Liver (tissue), 9 donors: ENCODE data around the gene FKBP15. TPM values are rescaled to one million over a fixed set of nuclear protein-coding genes. Genes with fewer than 3 reads are reported as not detected.

Source experiments
- DNase-seq: peaks from one replicate; pipeline ENCODE4 v3.0.0-alpha.2; 2017; ENCODE audit warnings: low spot score
- H3K27ac ChIP-seq, 2 donors: one replicate each; pipeline ENCODE4 v1.7.0; 2013; ENCODE audit warnings: inconsistent platforms in 2 of 2, low read length in 2 of 2, control low read depth in 1 of 2, low read depth in 1 of 2, mild to moderate bottlenecking in 1 of 2
- H3K27me3 ChIP-seq, 4 donors: one replicate each; pipeline versions ENCODE4 v1.6.1 to v1.7.0; 2013; ENCODE audit warnings: low read length in 3 of 4, inconsistent platforms in 1 of 4, mild to moderate bottlenecking in 1 of 4, moderate library complexity in 1 of 4; ENCODE audit not compliant: control insufficient read depth in 4 of 4, insufficient read depth in 4 of 4
- H3K36me3 ChIP-seq, 4 donors: one replicate each; pipeline versions ENCODE4 v1.6.1 to v1.7.0; 2013; ENCODE audit warnings: low read length in 3 of 4, mild to moderate bottlenecking in 3 of 4, low read depth in 1 of 4, moderate library complexity in 1 of 4; ENCODE audit not compliant: control insufficient read depth in 4 of 4, insufficient read depth in 3 of 4
- H3K4me1 ChIP-seq, 4 donors: one replicate each; pipeline versions ENCODE4 v1.6.1 to v1.7.0; 2013; ENCODE audit warnings: low read length in 3 of 4, mild to moderate bottlenecking in 3 of 4, moderate library complexity in 1 of 4; ENCODE audit not compliant: control insufficient read depth in 4 of 4, insufficient read depth in 4 of 4
- H3K4me3 ChIP-seq, 3 donors: one replicate each; pipeline versions ENCODE4 v1.6.1 to v1.7.0; 2013; ENCODE audit warnings: low read length in 3 of 3, control low read depth in 1 of 3, low read depth in 1 of 3, mild to moderate bottlenecking in 1 of 3
- H3K9ac ChIP-seq, 2 donors: one replicate each; pipeline ENCODE4 v1.7.0; 2013; ENCODE audit warnings: low read length in 2 of 2, mild to moderate bottlenecking in 2 of 2, moderate library complexity in 2 of 2, control low read depth in 1 of 2, low read depth in 1 of 2
- H3K9me3 ChIP-seq, 4 donors: one replicate each; pipeline versions ENCODE4 v1.6.1 to v1.7.0; 2013; ENCODE audit warnings: low read length in 3 of 4; ENCODE audit not compliant: control insufficient read depth in 4 of 4
- ATF3 ChIP-seq: IDR thresholded peaks from 2 replicates; pipeline ENCODE4 v1.6.1; 2016; ENCODE audit warnings: antibody characterized with exemption
- CTCF ChIP-seq: fragments of 150-350 bp; IDR thresholded peaks from 2 replicates; pipeline ENCODE4 v1.5.1; 2017; ENCODE audit warnings: improper control_type of control experiment, low read depth, low read length; ENCODE audit not compliant: missing input control
- EGR1 ChIP-seq, 2 donors: IDR thresholded peaks; 2 replicates each; pipeline ENCODE4 v1.6.1; 2016 to 2018; ENCODE audit warnings: antibody characterized with exemption in 2 of 2, low read depth in 2 of 2
- FOXA1 ChIP-seq: IDR thresholded peaks from 2 replicates; pipeline ENCODE4 v1.6.1; 2016; ENCODE audit warnings: antibody characterized with exemption
- FOXA2 ChIP-seq: IDR thresholded peaks from 2 replicates; pipeline ENCODE4 v1.6.1; 2016; ENCODE audit warnings: antibody characterized with exemption
- GABPA ChIP-seq, 2 donors: IDR thresholded peaks in 1 of 2; conservative IDR thresholded peaks in 1 of 2; 2 replicates each; pipeline ENCODE4 v1.6.1; 2016; ENCODE audit warnings: antibody characterized with exemption in 2 of 2, mild to moderate bottlenecking in 1 of 2, moderate library complexity in 1 of 2
- HNF4A ChIP-seq, 2 donors: conservative IDR thresholded peaks; 2 replicates each; pipeline ENCODE4 v1.6.1; 2016; ENCODE audit warnings: antibody characterized with exemption in 2 of 2, mild to moderate bottlenecking in 2 of 2
- HNF4G ChIP-seq: IDR thresholded peaks from 2 replicates; pipeline ENCODE4 v1.6.1; 2016; ENCODE audit warnings: antibody characterized with exemption
- JUND ChIP-seq, 2 donors: IDR thresholded peaks; 2 replicates each; pipeline ENCODE4 v1.6.1; 2016; ENCODE audit warnings: antibody characterized with exemption in 2 of 2
- MAX ChIP-seq: IDR thresholded peaks from 2 replicates; pipeline ENCODE4 v1.6.1; 2016; ENCODE audit warnings: antibody characterized with exemption
- NR2F2 ChIP-seq: IDR thresholded peaks from 2 replicates; pipeline ENCODE4 v1.6.1; 2016; ENCODE audit warnings: antibody characterized with exemption
- RAD21 ChIP-seq, 2 donors: IDR thresholded peaks; 2 replicates each; pipeline ENCODE4 v1.6.1; 2016; ENCODE audit warnings: antibody characterized with exemption in 2 of 2, mild to moderate bottlenecking in 2 of 2
- REST ChIP-seq: IDR thresholded peaks from 2 replicates; pipeline ENCODE4 v1.6.1; 2016; ENCODE audit warnings: antibody characterized with exemption, mild to moderate bottlenecking
- RXRA ChIP-seq, 2 donors: IDR thresholded peaks; 2 replicates each; pipeline ENCODE4 v1.6.1; 2017 to 2018; ENCODE audit warnings: antibody characterized with exemption in 2 of 2, mild to moderate bottlenecking in 1 of 2
- SP1 ChIP-seq: IDR thresholded peaks from 2 replicates; pipeline ENCODE4 v1.6.1; 2018; ENCODE audit warnings: antibody characterized with exemption, mild to moderate bottlenecking
- TAF1 ChIP-seq: conservative IDR thresholded peaks from 2 replicates; pipeline ENCODE4 v1.6.1; 2016; ENCODE audit warnings: antibody characterized with exemption, mild to moderate bottlenecking
- YY1 ChIP-seq: IDR thresholded peaks from 2 replicates; pipeline ENCODE4 v1.6.1; 2016; ENCODE audit warnings: antibody characterized with exemption, mild to moderate bottlenecking
- ZBTB33 ChIP-seq: IDR thresholded peaks from 2 replicates; pipeline ENCODE4 v1.6.1; 2016; ENCODE audit warnings: antibody characterized with exemption
- WGBS: extraction: QIAGEN DNeasy Blood & Tissue Kit; methylation state at CpG from one replicate; pipeline ENCODE4 v1.1.7; 2013; 5-methylcytosine and 5-hydroxymethylcytosine counted together
- polyA plus RNA-seq, 2 donors: library from polyadenylated mRNA; stranded (reverse) in 1 of 2; unstranded in 1 of 2; fragments of 200-250 nt in 1 of 2; fragments of >200 nt in 1 of 2; fragmentation: Nextera tagmentation in 1 of 2; extraction: Ambion mirVana in 1 of 2; gene quantifications; one replicate each; pipeline versions ENCODE4 v1.2.1 to v1.2.3, GENCODE V29; 2013 to 2015
- total RNA-seq, 2 donors: library from RNA; depleted of rRNA; stranded (reverse); fragments of >200 nt; gene quantifications; one replicate each; pipeline ENCODE4 v1.2.3, GENCODE V29; 2014
- donor health status: healthy.
- donor health status: healthy.
- donor health status: healthy.
- donor health status: healthy.
- donor health status: healthy.

FKBP15 gene
- total and polyA plus RNA-seq, 4 donors = 6.2 to 18.2 (median 12.9) TPM

- Histone ChIP-seq H3K4me3 (no peak overlapping the region), H3K27ac (no peak overlapping the region), H3K36me3 (peaks cover 0 to 6% (median under 1%) of the 10 kb centered on the region in 4 donors), H3K9me3 (no peaks in the 10 kb centered on the region), H3K27me3 (no peaks in the 10 kb centered on the region), H3K9ac (no peak overlapping the region), H3K4me1 (peaks cover 6 to 59% (median 50%) of the 10 kb centered on the region in 4 donors)
- DNase-seq = no peak
- WGBS = 65% methylated on average over 2 of the region's 2 CpGs
- TF ChIP-seq TAF1 (no peak), FOXA2 (no peak), RAD21 (IDR thresholded peaks at IDR 0.05) (no peak), EGR1 (IDR thresholded peaks at IDR 0.05; ENCODE audit: low read depth in 2 of 2) (no peak), FOXA1 (no peak), SP1 (no peak), GABPA (IDR thresholded peaks at IDR 0.05 in 1 of 2, conservative IDR thresholded peaks at IDR 0.05 in 1 of 2) (no peak), CTCF (no peak), NR2F2 (no peak), HNF4G (no peak), JUND (IDR thresholded peaks at IDR 0.05) (no peak), MAX (no peak), REST (no peak), ATF3 (no peak)
Measured at GRCh38 chr9:113223963-113224362, 2.9 kb upstream of the FKBP15 start.

- Histone ChIP-seq H3K36me3 (peaks cover 0 to 6% (median under 1%) of the 10 kb centered on the region in 4 donors), H3K27ac (peak overlapping the region; percentile 94 to 95), H3K27me3 (no peaks in the 10 kb centered on the region), H3K4me3 (peak overlapping the region; percentile 87 to 94 (median 89)), H3K9ac (peak overlapping the region; percentile 92 to 95), H3K4me1 (peaks cover 5 to 54% (median 39%) of the 10 kb centered on the region in 4 donors), H3K9me3 (no peaks in the 10 kb centered on the region)
- DNase-seq = peak; percentile 40
- WGBS = 20% methylated on average over 5 of the region's 5 CpGs
- TF ChIP-seq GABPA (IDR thresholded peaks at IDR 0.05 in 1 of 2, conservative IDR thresholded peaks at IDR 0.05 in 1 of 2) = peak; percentile 50 to 80
- peak; percentile 26 for TF ChIP-seq MAX
- TF ChIP-seq SP1 = peak; percentile 84
- TF ChIP-seq YY1 = peak; percentile 34
- peak; percentile 82 to 89 for TF ChIP-seq HNF4A (conservative IDR thresholded peaks at IDR 0.05)
- TF ChIP-seq REST = no peak
- peak; percentile 82 for TF ChIP-seq HNF4G
- TF ChIP-seq FOXA1 = no peak
- TF ChIP-seq NR2F2 = no peak
- no peak for TF ChIP-seq EGR1 (IDR thresholded peaks at IDR 0.05; ENCODE audit: low read depth in 2 of 2)
- TF ChIP-seq TAF1 = peak; percentile 82
- no peak for TF ChIP-seq JUND (IDR thresholded peaks at IDR 0.05)
- TF ChIP-seq RAD21 (IDR thresholded peaks at IDR 0.05) = peak in 1 of 2 donors; percentile 53
- peak; percentile 22 for TF ChIP-seq ZBTB33
- TF ChIP-seq RXRA (IDR thresholded peaks at IDR 0.05) = peak; percentile 52 to 59
Measured at GRCh38 chr9:113222482-113222841, 1.4 kb upstream of the FKBP15 start.
